Activated CD8-positive, alpha-beta memory T cell treated with anti-CD3 and anti-CD28 coated beads, Interleukin-2, amount 50 U/mL, for 24 hours (primary cell): Measurements from ENCODE around the gene P2RX6.
"Not testable (repeated sequence)": the region's sequence is repeated elsewhere in the genome, so short reads cannot be mapped to it uniquely, and the experiment has no call there.

Source experiments
- DNase-seq: peaks from one replicate; pipeline ENCODE4 v3.0.0-alpha.2; 2020; ENCODE audit errors: extremely low read depth

Gene P2RX6

DNA sequence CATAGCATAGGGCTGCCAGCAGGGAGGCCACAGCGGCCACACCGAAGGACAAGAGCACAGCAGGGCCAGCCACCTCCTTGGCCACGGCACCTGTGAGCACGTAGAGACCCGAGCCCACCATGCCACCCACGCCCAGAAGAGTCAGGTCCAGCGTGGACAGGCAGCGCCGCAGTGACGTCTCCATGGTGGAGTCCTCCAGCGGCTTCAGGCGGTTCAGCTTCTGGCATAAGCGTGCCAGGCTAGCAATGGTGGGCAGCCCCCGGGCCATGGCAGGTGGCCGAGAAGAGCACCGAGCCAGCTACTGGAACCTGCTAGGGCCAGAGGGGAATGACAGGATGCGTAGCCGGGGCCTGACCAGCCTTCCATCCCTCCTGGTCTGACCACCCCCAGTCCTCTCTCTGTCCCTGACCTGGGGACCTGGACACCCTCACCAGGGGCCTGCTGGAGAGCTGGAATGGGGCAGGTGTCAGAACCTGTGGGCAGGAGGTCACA lies 16.6 kb downstream of the P2RX6 start:
- no peak for DNase-seq

DNA sequence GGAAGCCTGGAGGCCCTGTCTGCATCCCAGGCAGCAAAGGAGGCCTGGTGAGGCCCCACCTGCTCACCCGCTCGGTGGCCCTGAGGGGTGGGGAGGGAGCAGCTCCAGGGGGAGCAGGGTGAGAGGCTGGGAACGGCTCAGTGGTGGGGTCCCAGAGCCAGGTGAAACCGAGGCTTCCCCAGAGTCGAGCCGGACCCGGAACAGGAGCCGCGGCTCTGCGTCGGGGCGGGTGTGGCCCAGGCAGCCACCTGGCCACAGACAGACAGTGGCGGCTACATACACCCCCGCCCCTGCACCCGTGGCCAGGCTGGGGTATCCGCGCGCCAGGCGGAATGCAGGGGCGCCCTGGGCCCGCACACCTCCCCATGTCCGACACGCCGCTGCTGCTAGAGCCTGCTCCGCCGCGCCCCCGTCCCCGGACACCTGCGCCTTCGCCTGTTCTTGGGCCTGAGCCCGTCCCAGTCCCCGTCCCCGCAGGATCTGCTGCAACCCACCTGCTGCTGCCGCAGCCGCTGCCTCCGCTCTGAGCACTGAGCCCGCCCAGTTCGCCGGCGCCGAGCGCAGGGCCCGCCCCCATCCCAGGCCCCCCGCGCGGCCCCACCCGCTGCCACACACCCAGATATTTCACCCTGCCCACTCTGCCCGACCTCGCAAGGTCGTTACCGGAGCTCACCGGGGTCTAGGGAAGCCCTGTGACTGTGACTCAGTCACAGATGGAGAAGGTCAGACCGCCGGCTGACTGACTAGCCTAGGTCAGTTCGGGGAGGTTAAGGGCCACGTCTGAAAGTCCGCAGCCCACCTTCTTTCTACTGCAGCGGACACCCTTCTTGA lies 17.3 kb downstream of the P2RX6 start, which contains the start of gene SLC7A4:
TSS of gene SLC7A4 (minus strand) at position 525 of the 831 bp plus-strand sequence. CDS start 749 bp downstream, outside the sequence.
- no peak for DNase-seq

DNA sequence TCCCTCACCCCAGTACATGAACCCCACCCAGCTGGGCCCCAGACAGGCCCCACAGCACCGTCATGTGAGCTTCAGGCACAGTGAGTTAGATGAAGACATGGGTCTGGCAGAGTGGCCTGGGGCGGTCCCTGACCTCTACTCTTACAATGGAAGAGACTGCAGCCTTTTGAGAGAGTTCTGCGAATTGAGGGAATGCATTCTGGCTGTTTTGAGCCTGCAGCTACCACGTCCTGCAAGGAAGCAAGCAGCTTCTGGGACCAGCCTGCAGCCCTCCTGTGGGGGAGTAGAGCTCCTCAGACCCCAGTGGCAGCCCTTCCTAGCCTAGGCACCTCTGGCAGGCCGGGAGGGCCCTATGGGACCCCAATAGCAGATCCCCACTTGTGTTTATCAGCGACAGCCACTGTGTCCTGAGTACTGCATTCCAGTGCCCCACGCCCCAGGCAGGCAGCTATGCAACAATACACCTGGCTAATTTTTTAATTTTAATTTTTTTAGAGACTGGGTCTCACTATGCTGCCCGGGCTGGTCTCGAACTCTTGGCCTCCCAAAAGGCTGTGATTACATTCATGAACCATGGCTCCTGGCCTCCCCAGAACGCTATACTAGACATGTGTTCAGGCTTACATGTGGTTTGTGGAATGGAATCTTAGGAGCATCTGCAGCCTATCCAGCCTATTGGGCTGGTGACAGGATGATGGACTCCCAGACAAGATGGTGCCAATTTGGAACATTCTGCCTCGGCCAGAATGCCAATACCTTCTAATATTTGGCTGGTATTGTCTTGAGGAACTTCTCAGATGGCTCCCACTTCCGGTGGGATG lies 18.1 kb downstream of the P2RX6 start:
- no peak for DNase-seq

- no peak for DNase-seq
Observed at GRCh38 chr22:21033895-21034294, 18.9 kb downstream of the P2RX6 start.

GRCh38 chr22:21034989-21035388 lies 20.0 kb downstream of the P2RX6 start:
- DNase-seq, result no peak

GRCh38 chr22:21038405-21038804 lies 23.4 kb downstream of the P2RX6 start:
- no peak for DNase-seq

GRCh38 chr22:21039158-21039557 lies 24.2 kb downstream of the P2RX6 start:
- DNase-seq, result not testable (repeated sequence)

- no peak for DNase-seq
Observed at GRCh38 chr22:21041937-21042336, 27.0 kb downstream of the P2RX6 start.

GRCh38 chr22:21042978-21043859 lies 28.3 kb downstream of the P2RX6 start:
- no peak for DNase-seq

- no peak for DNase-seq
Observed at GRCh38 chr22:21043860-21044535, 29.0 kb downstream of the P2RX6 start.

DNA sequence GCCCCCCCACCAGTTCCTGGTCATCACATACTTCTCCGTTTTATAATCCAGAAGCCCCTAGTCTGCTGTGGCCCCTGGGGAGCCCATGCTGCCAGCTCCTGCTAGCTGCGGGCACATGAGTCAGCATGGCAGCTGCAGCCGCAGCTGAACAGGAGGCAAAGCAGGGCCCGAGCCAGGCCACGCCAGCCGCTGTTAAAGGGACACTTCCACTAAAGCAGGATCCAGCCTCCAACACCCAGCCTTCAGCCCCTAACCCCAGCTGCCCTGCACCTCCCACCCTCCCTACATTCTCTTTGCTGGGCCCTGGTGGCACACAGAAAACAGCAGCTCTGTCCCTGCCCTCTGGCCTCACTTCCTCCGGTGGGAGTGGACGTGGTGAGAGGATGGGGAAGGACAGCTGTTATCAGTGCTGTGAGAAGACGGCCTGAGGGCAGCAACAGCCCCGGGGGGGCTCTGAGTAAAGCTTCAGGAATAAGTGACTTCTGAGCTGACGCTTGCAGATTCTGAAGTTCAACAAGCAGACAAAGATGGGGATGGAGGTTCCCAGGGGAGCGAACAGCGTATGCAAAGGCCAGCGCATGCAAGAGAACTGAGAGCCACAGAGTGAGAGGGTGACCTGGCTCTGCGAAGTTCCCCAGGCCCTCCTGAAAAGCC lies 30.1 kb downstream of the P2RX6 start:
- no peak for DNase-seq

- DNase-seq, result peak; percentile 44
Observed at GRCh38 chr22:21045585-21046294, 30.8 kb downstream of the P2RX6 start, which contains the start of gene LRRC74B. TSS of gene LRRC74B (plus strand) at chr22:21045946. CDS start at chr22:21045987, 41 bp downstream.

DNA sequence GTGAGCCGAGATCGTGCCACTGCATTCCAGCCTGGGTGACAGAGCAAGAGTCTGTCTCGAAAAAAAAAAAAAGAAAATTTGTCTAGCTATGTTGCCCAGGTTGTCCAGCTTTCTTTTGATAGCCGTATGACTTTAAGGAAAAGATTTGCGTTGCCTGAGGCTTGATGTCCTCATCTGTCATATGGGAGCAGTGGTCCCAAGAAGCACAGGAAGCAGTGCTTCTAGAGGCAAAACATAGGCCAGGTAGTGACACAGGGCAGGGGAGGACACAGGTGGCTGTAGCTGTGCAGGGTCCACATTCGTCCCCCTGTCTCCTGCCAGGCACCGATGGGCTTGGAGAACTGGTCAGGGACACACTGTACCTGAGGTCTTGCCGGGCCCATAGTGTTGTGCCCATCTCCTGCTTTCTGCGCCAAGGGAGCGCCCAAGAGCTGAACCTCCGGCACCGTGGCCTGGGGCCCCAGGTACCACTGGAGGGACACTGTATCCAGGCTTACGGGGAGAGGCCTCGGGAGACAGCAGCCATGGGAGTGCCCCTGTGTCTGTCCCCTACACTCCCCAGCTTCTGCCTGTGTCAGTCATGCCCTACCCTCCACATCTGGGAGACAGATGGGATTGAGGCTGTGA lies 32.2 kb downstream of the P2RX6 start:
- no peak for DNase-seq

DNA sequence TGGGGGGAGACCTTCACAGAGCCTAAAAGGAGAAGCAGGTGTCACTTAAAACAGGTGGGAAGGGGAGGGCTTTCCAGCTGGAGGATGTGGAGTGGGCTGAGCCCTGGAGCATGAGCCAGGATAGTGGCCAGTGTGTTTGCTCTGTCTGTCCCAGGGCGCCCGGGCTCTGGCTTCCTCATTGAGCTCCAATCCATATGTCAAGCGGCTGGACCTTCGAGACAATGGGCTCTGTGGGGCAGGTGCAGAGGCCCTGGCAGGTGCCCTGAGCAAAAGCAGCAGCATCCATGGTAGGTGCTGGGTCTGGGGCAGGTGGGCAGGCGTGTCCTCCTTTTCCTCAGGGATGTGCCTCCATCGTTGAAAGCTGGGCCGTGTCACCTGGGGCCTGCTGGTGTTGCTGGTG lies 32.8 kb downstream of the P2RX6 start:
- DNase-seq, result no peak

DNA sequence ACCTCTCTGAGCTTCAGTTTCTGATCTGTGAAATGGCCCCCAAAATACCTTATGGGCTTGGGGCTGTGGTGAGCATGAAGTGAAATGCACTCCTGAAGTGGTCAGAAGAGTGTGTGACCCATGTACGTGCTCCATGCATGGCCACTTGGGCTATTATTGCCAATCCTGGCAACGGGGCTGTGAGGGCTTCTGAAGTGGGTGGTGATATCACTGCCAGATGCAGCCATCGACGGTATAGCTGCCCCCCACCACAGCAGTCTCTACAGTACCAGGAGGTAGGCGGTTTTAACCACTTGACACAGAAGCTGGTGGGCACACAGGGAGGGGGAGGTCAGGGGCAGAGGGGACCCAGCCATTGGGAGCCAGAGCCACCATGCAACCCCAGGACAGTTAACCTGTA lies 33.5 kb downstream of the P2RX6 start:
- not testable (repeated sequence) for DNase-seq

- DNase-seq, result not testable (repeated sequence)
Observed at GRCh38 chr22:21048965-21049364, 34.0 kb downstream of the P2RX6 start.

DNA sequence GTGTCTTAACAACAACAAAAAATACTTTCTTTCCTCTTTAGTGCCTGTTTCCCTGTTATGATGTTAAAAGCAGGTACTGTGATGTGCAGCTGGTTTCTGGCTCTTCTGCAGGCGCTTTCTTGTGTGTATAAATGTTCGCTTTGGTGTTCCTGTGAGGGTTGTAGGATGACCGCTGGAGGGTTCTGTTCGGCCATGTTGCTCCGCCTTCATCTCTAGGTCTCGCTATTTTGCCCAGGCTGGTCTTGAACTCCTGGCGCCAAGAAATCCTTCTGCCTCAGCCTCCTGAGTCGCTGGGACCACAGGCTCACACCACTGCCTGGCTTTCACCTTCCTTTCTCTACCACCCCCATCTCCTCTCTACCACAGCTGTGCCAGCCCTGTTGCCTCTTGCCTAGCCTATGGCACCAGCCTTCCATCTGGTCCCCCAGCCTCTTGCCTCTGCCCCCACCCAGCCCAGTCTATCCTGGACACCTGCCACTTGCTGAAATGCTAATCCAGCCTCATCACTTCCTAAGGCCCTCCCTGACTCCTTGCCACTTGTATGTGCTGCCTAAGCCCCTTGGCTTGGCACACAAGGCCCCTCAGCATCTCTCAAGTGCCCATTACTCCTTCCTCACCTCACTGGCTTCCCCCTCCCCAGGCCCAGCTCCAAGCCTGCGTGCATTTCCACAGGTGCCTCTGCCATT lies 36.3 kb downstream of the P2RX6 start:
- DNase-seq, result no peak

- no peak for DNase-seq
Observed at GRCh38 chr22:21051831-21052400, 37.0 kb downstream of the P2RX6 start.
